ENCODE results near the gene IRS2.

The IRS2 gene

GRCh38 chr13:109817591-109818535 lies 31.5 kb upstream of the IRS2 start:
- Histone ChIP-seq H3K9me3 (ENCODE audit: control insufficient read depth, low read length) (no peaks in the 10 kb centered on the region), H3K36me3 (ENCODE audit: control insufficient read depth, insufficient read depth, low read length) (no peaks in the 10 kb centered on the region), H3K27me3 (ENCODE audit: control insufficient read depth, insufficient read depth, low read length, poor library complexity, severe bottlenecking) (no peaks in the 10 kb centered on the region), H3K4me1 (ENCODE audit: control insufficient read depth, insufficient read depth, low read length) (no peaks in the 10 kb centered on the region), H3K4me3 (ENCODE audit: insufficient read depth, low read depth, low read length) (no peak overlapping the region), H3K27ac (ENCODE audit: insufficient read depth, low read depth, low read length, poor library complexity, severe bottlenecking) (no peak overlapping the region)
- WGBS, 2 experiments, result 72% methylated on average over 9 of the region's 9 CpGs

GRCh38 chr13:109816808-109817203 lies 30.4 kb upstream of the IRS2 start:
- 76 to 82% methylated on average over 4 of the region's 4 CpGs for WGBS, 2 experiments
- no peak overlapping the region for H3K4me3 ChIP-seq (ENCODE audit: insufficient read depth, low read depth, low read length)
- H3K27me3 ChIP-seq (ENCODE audit: control insufficient read depth, insufficient read depth, low read length, poor library complexity, severe bottlenecking), result no peaks in the 10 kb centered on the region
- no peaks in the 10 kb centered on the region for H3K36me3 ChIP-seq (ENCODE audit: control insufficient read depth, insufficient read depth, low read length)
- H3K4me1 ChIP-seq (ENCODE audit: control insufficient read depth, insufficient read depth, low read length), result no peaks in the 10 kb centered on the region
- H3K27ac ChIP-seq (ENCODE audit: insufficient read depth, low read depth, low read length, poor library complexity, severe bottlenecking), result no peak overlapping the region
- no peaks in the 10 kb centered on the region for H3K9me3 ChIP-seq (ENCODE audit: control insufficient read depth, low read length)

GRCh38 chr13:109816112-109816807 lies 29.9 kb upstream of the IRS2 start:
- H3K4me3 ChIP-seq (ENCODE audit: insufficient read depth, low read depth, low read length), result no peak overlapping the region
- H3K27me3 ChIP-seq (ENCODE audit: control insufficient read depth, insufficient read depth, low read length, poor library complexity, severe bottlenecking), result no peaks in the 10 kb centered on the region
- H3K36me3 ChIP-seq (ENCODE audit: control insufficient read depth, insufficient read depth, low read length), result no peaks in the 10 kb centered on the region
- no peaks in the 10 kb centered on the region for H3K4me1 ChIP-seq (ENCODE audit: control insufficient read depth, insufficient read depth, low read length)
- H3K27ac ChIP-seq (ENCODE audit: insufficient read depth, low read depth, low read length, poor library complexity, severe bottlenecking), result no peak overlapping the region
- H3K9me3 ChIP-seq (ENCODE audit: control insufficient read depth, low read length), result no peaks in the 10 kb centered on the region
- 83 to 87% methylated on average over 5 of the region's 5 CpGs for WGBS, 2 experiments

GRCh38 chr13:109815651-109816050 lies 29.3 kb upstream of the IRS2 start:
- no peaks in the 10 kb centered on the region for H3K4me1 ChIP-seq (ENCODE audit: control insufficient read depth, insufficient read depth, low read length)
- H3K4me3 ChIP-seq (ENCODE audit: insufficient read depth, low read depth, low read length), result no peak overlapping the region
- WGBS, 2 experiments, result 92% methylated on average over 5 of the region's 5 CpGs
- H3K9me3 ChIP-seq (ENCODE audit: control insufficient read depth, low read length), result no peaks in the 10 kb centered on the region
- no peaks in the 10 kb centered on the region for H3K27me3 ChIP-seq (ENCODE audit: control insufficient read depth, insufficient read depth, low read length, poor library complexity, severe bottlenecking)
- H3K36me3 ChIP-seq (ENCODE audit: control insufficient read depth, insufficient read depth, low read length), result no peaks in the 10 kb centered on the region
- H3K27ac ChIP-seq (ENCODE audit: insufficient read depth, low read depth, low read length, poor library complexity, severe bottlenecking), result no peak overlapping the region

- Histone ChIP-seq H3K36me3 (ENCODE audit: control insufficient read depth, insufficient read depth, low read length) (no peaks in the 10 kb centered on the region), H3K27ac (ENCODE audit: insufficient read depth, low read depth, low read length, poor library complexity, severe bottlenecking) (no peak overlapping the region), H3K4me3 (ENCODE audit: insufficient read depth, low read depth, low read length) (no peak overlapping the region), H3K27me3 (ENCODE audit: control insufficient read depth, insufficient read depth, low read length, poor library complexity, severe bottlenecking) (no peaks in the 10 kb centered on the region), H3K9me3 (ENCODE audit: control insufficient read depth, low read length) (no peaks in the 10 kb centered on the region), H3K4me1 (ENCODE audit: control insufficient read depth, insufficient read depth, low read length) (no peaks in the 10 kb centered on the region)
These were observed 27.3 kb upstream of the IRS2 start for GRCh38 chr13:109813663-109814062.

GRCh38 chr13:109812382-109812781 lies 26.0 kb upstream of the IRS2 start:
- Histone ChIP-seq H3K4me3 (ENCODE audit: insufficient read depth, low read depth, low read length) (no peak overlapping the region), H3K9me3 (ENCODE audit: control insufficient read depth, low read length) (no peaks in the 10 kb centered on the region), H3K27ac (ENCODE audit: insufficient read depth, low read depth, low read length, poor library complexity, severe bottlenecking) (no peak overlapping the region), H3K36me3 (ENCODE audit: control insufficient read depth, insufficient read depth, low read length) (no peaks in the 10 kb centered on the region), H3K27me3 (ENCODE audit: control insufficient read depth, insufficient read depth, low read length, poor library complexity, severe bottlenecking) (no peaks in the 10 kb centered on the region), H3K4me1 (ENCODE audit: control insufficient read depth, insufficient read depth, low read length) (no peaks in the 10 kb centered on the region)
- 92 to 94% methylated on average over 6 to 8 of the region's 8 CpGs for WGBS, 2 experiments

- Histone ChIP-seq H3K9me3 (ENCODE audit: control insufficient read depth, low read length) (no peaks in the 10 kb centered on the region), H3K4me3 (ENCODE audit: insufficient read depth, low read depth, low read length) (no peak overlapping the region), H3K4me1 (ENCODE audit: control insufficient read depth, insufficient read depth, low read length) (no peaks in the 10 kb centered on the region), H3K36me3 (ENCODE audit: control insufficient read depth, insufficient read depth, low read length) (no peaks in the 10 kb centered on the region), H3K27ac (ENCODE audit: insufficient read depth, low read depth, low read length, poor library complexity, severe bottlenecking) (no peak overlapping the region), H3K27me3 (ENCODE audit: control insufficient read depth, insufficient read depth, low read length, poor library complexity, severe bottlenecking) (no peaks in the 10 kb centered on the region)
- WGBS, 2 experiments, result 89 to 90% methylated on average over 19 of the region's 19 CpGs
These were observed 24.6 kb upstream of the IRS2 start for GRCh38 chr13:109810761-109811510.

- Histone ChIP-seq H3K4me1 (ENCODE audit: control insufficient read depth, insufficient read depth, low read length) (no peaks in the 10 kb centered on the region), H3K36me3 (ENCODE audit: control insufficient read depth, insufficient read depth, low read length) (no peaks in the 10 kb centered on the region), H3K9me3 (ENCODE audit: control insufficient read depth, low read length) (no peaks in the 10 kb centered on the region), H3K27me3 (ENCODE audit: control insufficient read depth, insufficient read depth, low read length, poor library complexity, severe bottlenecking) (no peaks in the 10 kb centered on the region), H3K27ac (ENCODE audit: insufficient read depth, low read depth, low read length, poor library complexity, severe bottlenecking) (no peak overlapping the region), H3K4me3 (ENCODE audit: insufficient read depth, low read depth, low read length) (no peak overlapping the region)
- WGBS, 2 experiments, result 89 to 92% methylated on average over 14 of the region's 14 CpGs
These were observed 23.0 kb upstream of the IRS2 start for GRCh38 chr13:109809216-109809932.

- 97 to 100% methylated on average over 3 of the region's 3 CpGs for WGBS, 2 experiments
- H3K27me3 ChIP-seq (ENCODE audit: control insufficient read depth, insufficient read depth, low read length, poor library complexity, severe bottlenecking), result no peaks in the 10 kb centered on the region
- H3K4me1 ChIP-seq (ENCODE audit: control insufficient read depth, insufficient read depth, low read length), result no peaks in the 10 kb centered on the region
- H3K9me3 ChIP-seq (ENCODE audit: control insufficient read depth, low read length), result no peaks in the 10 kb centered on the region
- no peaks in the 10 kb centered on the region for H3K36me3 ChIP-seq (ENCODE audit: control insufficient read depth, insufficient read depth, low read length)
- no peak overlapping the region for H3K27ac ChIP-seq (ENCODE audit: insufficient read depth, low read depth, low read length, poor library complexity, severe bottlenecking)
- no peak overlapping the region for H3K4me3 ChIP-seq (ENCODE audit: insufficient read depth, low read depth, low read length)
These were observed 21.0 kb upstream of the IRS2 start for GRCh38 chr13:109807345-109807744.

Measured in ectodermal cell (in vitro differentiated cells).